Spinal cord (tissue), 10 donors: ENCODE data around the gene MAGEB1. TPM values are rescaled to one million over a fixed set of nuclear protein-coding genes. Genes with fewer than 3 reads are reported as not detected.

Source experiments
- DNase-seq, 6 donors: peaks; one replicate each; pipeline versions ENCODE4 v3.0.0 to v3.0.0-alpha.2; 2013 to 2015; ENCODE audit warnings: low spot score in 6 of 6, low read depth in 4 of 6
- H3K27ac ChIP-seq: one replicate; pipeline ENCODE4 v1.5.1; 2013; ENCODE audit warnings: low read depth, low read length, control low read depth
- H3K27me3 ChIP-seq: one replicate; pipeline ENCODE4 v1.6.1; 2013; ENCODE audit warnings: low read length; ENCODE audit not compliant: control insufficient read depth, insufficient read depth
- H3K36me3 ChIP-seq: one replicate; pipeline ENCODE4 v1.6.1; 2013; ENCODE audit warnings: low read length; ENCODE audit not compliant: control insufficient read depth, insufficient read depth
- H3K4me1 ChIP-seq: one replicate; pipeline ENCODE4 v1.6.1; 2013; ENCODE audit warnings: low read length; ENCODE audit not compliant: control insufficient read depth, insufficient read depth
- H3K4me3 ChIP-seq: one replicate; pipeline ENCODE4 v1.5.1; 2013; ENCODE audit warnings: low read depth, low read length, control low read depth
- H3K9me3 ChIP-seq: one replicate; pipeline ENCODE4 v1.6.1; 2013; ENCODE audit warnings: low read length; ENCODE audit not compliant: control insufficient read depth, insufficient read depth
- WGBS: methylation state at CpG from one replicate; pipeline ENCODE4 v1.1.5; 2013; ENCODE audit warnings: missing lambda C conversion rate; ENCODE audit not compliant: insufficient coverage; 5-methylcytosine and 5-hydroxymethylcytosine counted together
- polyA plus RNA-seq, 2 donors: library from polyadenylated mRNA; unstranded; fragments of 120-200 nt; gene quantifications; one replicate each; pipeline ENCODE4 v1.2.1, GENCODE V29; 2013; ENCODE audit not compliant: insufficient read length in 2 of 2
- total RNA-seq, 2 donors: library from RNA; depleted of rRNA in 1 of 2; stranded (reverse); fragments of 120-200 nt in 1 of 2; fragments of >200 nt in 1 of 2; gene quantifications; one replicate each; pipeline versions ENCODE4 v1.2.3 to v1.2.4, GENCODE V29; 2013 to 2014
- donor health status: healthy.

Gene MAGEB1
- total and polyA plus RNA-seq, 4 donors, result not detected

GRCh38 chrX:30282527-30282926, 35.6 kb downstream of the MAGEB1 start:
- H3K36me3 ChIP-seq, result no peaks in the 10 kb centered on the region
- H3K4me3 ChIP-seq, result no peak overlapping the region
- H3K27me3 ChIP-seq, result no peaks in the 10 kb centered on the region
- no peaks in the 10 kb centered on the region for H3K9me3 ChIP-seq
- no peaks in the 10 kb centered on the region for H3K4me1 ChIP-seq
- no peak overlapping the region for H3K27ac ChIP-seq
- no peak for DNase-seq

GRCh38 chrX:30283456-30284200, 36.7 kb downstream of the MAGEB1 start:
- Histone ChIP-seq H3K4me3 (no peak overlapping the region), H3K4me1 (no peaks in the 10 kb centered on the region), H3K27me3 (no peaks in the 10 kb centered on the region), H3K36me3 (no peaks in the 10 kb centered on the region), H3K9me3 (no peaks in the 10 kb centered on the region), H3K27ac (no peak overlapping the region)
- DNase-seq, result no peak
- WGBS, result no CpG with 5 or more reads among the region's 3 CpGs

- H3K27me3 ChIP-seq, result no peaks in the 10 kb centered on the region
- no peaks in the 10 kb centered on the region for H3K9me3 ChIP-seq
- WGBS, result no CpG with 5 or more reads among the region's 5 CpGs
- peak in 1 of 6 donors; percentile 1 for DNase-seq
- no peak overlapping the region for H3K27ac ChIP-seq
- H3K4me3 ChIP-seq, result no peak overlapping the region
- no peaks in the 10 kb centered on the region for H3K36me3 ChIP-seq
- no peaks in the 10 kb centered on the region for H3K4me1 ChIP-seq
These were observed 49.7 kb downstream of the MAGEB1 start for GRCh38 chrX:30296408-30297254.

GRCh38 chrX:30301208-30301607, 54.3 kb downstream of the MAGEB1 start:
- H3K9me3 ChIP-seq, result no peaks in the 10 kb centered on the region
- no peak overlapping the region for H3K4me3 ChIP-seq
- H3K27me3 ChIP-seq, result peaks cover 5% of the 10 kb centered on the region
- DNase-seq, result peak in 1 of 6 donors; percentile 8
- no peak overlapping the region for H3K27ac ChIP-seq
- H3K36me3 ChIP-seq, result no peaks in the 10 kb centered on the region
- H3K4me1 ChIP-seq, result no peaks in the 10 kb centered on the region

Other genes starting within 250 kb of the MAGEB1 start
- not detected for gene MAGEB2, start 31.6 kb upstream of the MAGEB1 start, total RNA-seq
- not detected for gene MAGEB2, start 31.6 kb upstream of the MAGEB1 start, polyA plus RNA-seq
- gene MAGEB3, start 16.5 kb upstream of the MAGEB1 start, total RNA-seq, result not detected
- gene MAGEB3, start 16.5 kb upstream of the MAGEB1 start, polyA plus RNA-seq, result not detected
- gene MAGEB4, start 5.1 kb upstream of the MAGEB1 start, total RNA-seq, result not detected
- not detected for gene MAGEB4, start 5.1 kb upstream of the MAGEB1 start, polyA plus RNA-seq
- 1 to 10 TPM; 1.4 to 2.3 TPM for gene NR0B1, start 62.2 kb downstream of the MAGEB1 start, total RNA-seq
- 1 to 10 TPM; 4.8 to 5.2 TPM for gene NR0B1, start 62.2 kb downstream of the MAGEB1 start, polyA plus RNA-seq